Thoracic aorta (tissue), 2 donors: ENCODE results near the gene RILPL1. TPM values are rescaled to one million over a fixed set of nuclear protein-coding genes. Genes with fewer than 3 reads are reported as not detected.

ENCODE experiments used
- ATAC-seq: fragments of 150-250 bp; one replicate; pipeline ENCODE4 v1.8.0; 2017; ENCODE audit warnings: low read depth; ENCODE audit not compliant: insufficient number of reproducible peaks, low FRiP score
- DNase-seq: peaks from one replicate; pipeline ENCODE4 v3.0.0-alpha.2; 2020; ENCODE audit warnings: low spot score
- H3K27ac ChIP-seq, 2 donors: fragments of 200-600 bp; sonication (generic); 1 replicate in 1 of 2; 2 replicates in 1 of 2; pipeline ENCODE4 v1.5.1; 2016; ENCODE audit warnings: mild to moderate bottlenecking in 2 of 2, moderate library complexity in 2 of 2
- H3K27me3 ChIP-seq: fragments of 200-600 bp; sonication (generic); replicated peaks from 2 replicates; pipeline ENCODE4 v1.6.0; 2016; ENCODE audit warnings: mild to moderate bottlenecking; ENCODE audit not compliant: insufficient read depth
- H3K36me3 ChIP-seq: fragments of 200-600 bp; sonication (generic); one replicate; pipeline ENCODE4 v1.5.1; 2016
- H3K4me1 ChIP-seq, 2 donors: fragments of 200-600 bp; sonication (generic); 1 replicate in 1 of 2; 2 replicates in 1 of 2; pipeline versions ENCODE4 v1.5.1 to v1.6.0; 2016; ENCODE audit warnings: low read depth in 2 of 2, mild to moderate bottlenecking in 1 of 2; ENCODE audit not compliant: control insufficient read depth in 1 of 2
- H3K4me3 ChIP-seq: fragments of 200-600 bp; sonication (generic); 2 replicates; pipeline ENCODE4 v1.5.1; 2016; ENCODE audit warnings: mild to moderate bottlenecking
- H3K9me3 ChIP-seq: fragments of 200-600 bp; sonication (generic); 2 replicates; pipeline ENCODE4 v1.5.1; 2016
- total RNA-seq, 2 donors: library from RNA; depleted of rRNA; stranded (reverse); fragments of >200 nt; gene quantifications; one replicate each; pipeline versions ENCODE4 v1.1.0 to v1.2.3, GENCODE V29; 2016
- TF ChIP-seq, protein P1 (sequence below): fragments of 200-600 bp; sonication (generic); IDR thresholded peaks from one replicate; pipeline ENCODE4 v1.5.1; 2019; ENCODE audit warnings: antibody characterized with exemption

The RILPL1 gene
- total RNA-seq, 2 donors from 2014 or later: 29.0 to 49.7 TPM

- Histone ChIP-seq H3K4me3 (no peak overlapping the region), H3K4me1 (peaks cover 17 to 41% of the 10 kb centered on the region in 2 donors), H3K27me3 (no peaks in the 10 kb centered on the region), H3K27ac (peak overlapping the region in 1 of 2 donors; percentile 38), H3K9me3 (no peaks in the 10 kb centered on the region), H3K36me3 (peaks cover 3% of the 10 kb centered on the region)
- DNase-seq (no peak), ATAC-seq (no peak)
- TF ChIP-seq, protein P1, sequence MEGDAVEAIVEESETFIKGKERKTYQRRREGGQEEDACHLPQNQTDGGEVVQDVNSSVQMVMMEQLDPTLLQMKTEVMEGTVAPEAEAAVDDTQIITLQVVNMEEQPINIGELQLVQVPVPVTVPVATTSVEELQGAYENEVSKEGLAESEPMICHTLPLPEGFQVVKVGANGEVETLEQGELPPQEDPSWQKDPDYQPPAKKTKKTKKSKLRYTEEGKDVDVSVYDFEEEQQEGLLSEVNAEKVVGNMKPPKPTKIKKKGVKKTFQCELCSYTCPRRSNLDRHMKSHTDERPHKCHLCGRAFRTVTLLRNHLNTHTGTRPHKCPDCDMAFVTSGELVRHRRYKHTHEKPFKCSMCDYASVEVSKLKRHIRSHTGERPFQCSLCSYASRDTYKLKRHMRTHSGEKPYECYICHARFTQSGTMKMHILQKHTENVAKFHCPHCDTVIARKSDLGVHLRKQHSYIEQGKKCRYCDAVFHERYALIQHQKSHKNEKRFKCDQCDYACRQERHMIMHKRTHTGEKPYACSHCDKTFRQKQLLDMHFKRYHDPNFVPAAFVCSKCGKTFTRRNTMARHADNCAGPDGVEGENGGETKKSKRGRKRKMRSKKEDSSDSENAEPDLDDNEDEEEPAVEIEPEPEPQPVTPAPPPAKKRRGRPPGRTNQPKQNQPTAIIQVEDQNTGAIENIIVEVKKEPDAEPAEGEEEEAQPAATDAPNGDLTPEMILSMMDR: no peak
Observed at GRCh38 chr12:123528858-123529257, 4.7 kb downstream of the RILPL1 start.

DNA sequence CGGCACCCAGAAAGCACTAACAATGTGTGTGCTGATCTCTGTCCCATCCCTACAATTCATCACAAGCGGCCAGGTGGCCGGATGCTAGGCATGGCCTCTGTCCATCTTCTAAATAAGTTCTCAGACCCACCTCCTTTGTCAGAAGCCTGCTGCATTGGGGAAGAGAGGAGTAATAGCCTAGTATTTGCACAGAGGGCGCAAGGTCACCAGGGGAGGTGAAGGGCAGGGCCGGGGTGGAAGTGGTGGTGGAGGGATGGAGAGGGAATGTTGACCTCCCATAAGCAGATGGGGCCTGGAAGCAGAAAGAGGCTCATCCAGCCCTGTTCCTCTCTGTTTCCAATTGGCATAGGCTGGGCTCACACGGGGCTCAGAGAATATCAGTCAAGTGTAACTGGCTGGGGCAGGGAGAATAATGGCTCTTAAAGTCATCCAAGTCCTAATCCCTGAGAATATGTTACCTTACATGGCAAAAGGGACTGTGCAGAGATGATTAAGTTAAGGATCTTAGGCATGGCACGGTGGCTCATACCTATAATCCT, 6.9 kb downstream of the RILPL1 start:
- ATAC-seq (no peak), DNase-seq (no peak)
- H3K4me3 ChIP-seq: no peak overlapping the region
- H3K27ac ChIP-seq: peak overlapping the region in 1 of 2 donors; percentile 38
- H3K4me1 ChIP-seq: peaks cover 8 to 26% of the 10 kb centered on the region in 2 donors
- peaks cover 19% of the 10 kb centered on the region for H3K36me3 ChIP-seq
- H3K27me3 ChIP-seq: no peaks in the 10 kb centered on the region
- TF ChIP-seq, protein P1: no peak
- no peaks in the 10 kb centered on the region for H3K9me3 ChIP-seq

GRCh38 chr12:123524378-123524777, 9.1 kb downstream of the RILPL1 start:
- Histone ChIP-seq H3K27me3 (no peaks in the 10 kb centered on the region), H3K9me3 (no peaks in the 10 kb centered on the region), H3K4me3 (no peak overlapping the region), H3K36me3 (peaks cover 19% of the 10 kb centered on the region), H3K4me1 (peaks cover 6 to 14% of the 10 kb centered on the region in 2 donors), H3K27ac (no peak overlapping the region)
- no peak for DNase-seq
- ATAC-seq: no peak
- TF ChIP-seq, protein P1: no peak

DNA sequence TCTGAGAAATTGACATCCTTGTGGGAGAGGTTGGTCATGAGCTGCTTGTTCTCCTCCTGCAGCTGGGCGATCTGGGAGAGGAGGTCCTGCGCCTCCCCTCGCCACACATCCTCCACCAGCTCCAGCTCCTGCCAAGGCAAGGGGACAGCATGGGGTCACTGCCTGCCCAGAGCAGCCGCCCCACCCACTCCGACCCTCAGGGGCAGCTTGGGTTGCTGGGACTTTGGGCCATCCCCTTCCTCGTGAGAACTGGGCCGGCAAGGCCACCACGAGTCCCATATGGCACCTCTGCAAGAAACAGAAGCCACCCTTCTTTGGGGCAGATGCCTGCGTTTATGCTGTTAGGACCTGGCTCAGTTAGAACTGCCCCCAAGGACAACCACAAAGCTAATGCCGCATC, 10.0 kb downstream of the RILPL1 start:
- no peaks in the 10 kb centered on the region for H3K27me3 ChIP-seq
- no peak overlapping the region for H3K4me3 ChIP-seq
- no peak for ATAC-seq
- H3K4me1 ChIP-seq: peaks cover 9 to 11% of the 10 kb centered on the region in 2 donors
- H3K27ac ChIP-seq: no peak overlapping the region
- no peak for DNase-seq
- H3K36me3 ChIP-seq: peaks cover 19% of the 10 kb centered on the region
- TF ChIP-seq, protein P1: no peak
- no peaks in the 10 kb centered on the region for H3K9me3 ChIP-seq

DNA sequence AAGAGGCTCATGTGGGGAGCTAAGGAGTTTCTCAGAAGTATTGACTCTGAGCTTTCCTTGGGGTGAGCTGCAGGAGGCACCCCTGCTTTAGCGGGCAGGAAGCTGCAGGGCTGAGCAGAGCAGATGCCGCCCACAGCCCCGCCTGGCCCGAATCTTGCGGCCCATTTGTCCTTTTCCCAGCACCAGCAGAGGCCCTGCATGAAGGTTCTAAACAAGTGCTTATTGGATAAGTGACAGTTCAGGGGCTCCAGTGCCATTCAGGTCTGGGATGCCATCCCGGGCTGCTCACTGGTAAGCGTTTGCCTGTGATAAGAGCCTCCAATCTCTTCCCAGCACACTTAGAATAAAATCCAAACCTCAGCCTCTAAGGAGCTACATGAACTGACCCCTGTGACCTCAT, 11.4 kb downstream of the RILPL1 start:
- TF ChIP-seq, protein P1: no peak
- H3K4me1 ChIP-seq: peaks cover 9 to 11% of the 10 kb centered on the region in 2 donors
- H3K4me3 ChIP-seq: no peak overlapping the region
- H3K27me3 ChIP-seq: no peaks in the 10 kb centered on the region
- ATAC-seq: no peak
- no peak for DNase-seq
- no peaks in the 10 kb centered on the region for H3K9me3 ChIP-seq
- peaks cover 29% of the 10 kb centered on the region for H3K36me3 ChIP-seq
- H3K27ac ChIP-seq: no peak overlapping the region
